ENCODE data around the gene UBIAD1.

UBIAD1 gene

DNA sequence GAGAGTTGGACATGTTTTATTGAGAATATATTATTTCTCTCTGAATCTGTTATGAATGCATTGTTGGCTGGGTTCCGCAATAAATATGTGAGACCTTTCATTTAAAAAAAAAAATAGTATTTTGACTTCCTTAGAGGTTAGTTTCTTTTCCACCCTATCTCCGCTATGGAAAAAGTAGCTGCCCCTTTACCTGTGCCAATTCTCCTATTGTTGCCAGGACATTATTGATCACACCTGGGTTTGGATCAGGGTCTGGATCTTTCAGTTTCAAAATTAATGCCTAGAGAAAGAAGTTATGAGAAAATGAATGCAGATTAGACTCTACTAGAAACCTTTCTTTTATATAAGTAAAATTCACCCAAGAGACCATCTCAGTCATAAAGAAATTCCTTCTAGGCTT, 39.8 kb upstream of the UBIAD1 start:
- H3K27ac ChIP-seq (ENCODE audit: low read length) = no peak overlapping the region
- H3K4me1 ChIP-seq (ENCODE audit: insufficient read depth, low read length) = no peaks in the 10 kb centered on the region
- no peaks in the 10 kb centered on the region for H3K27me3 ChIP-seq (ENCODE audit: insufficient read depth, low read length, poor library complexity)
- H4K20me1 ChIP-seq (ENCODE audit: insufficient read depth, low read length) = no peaks in the 10 kb centered on the region
- TF ChIP-seq, protein P1, sequence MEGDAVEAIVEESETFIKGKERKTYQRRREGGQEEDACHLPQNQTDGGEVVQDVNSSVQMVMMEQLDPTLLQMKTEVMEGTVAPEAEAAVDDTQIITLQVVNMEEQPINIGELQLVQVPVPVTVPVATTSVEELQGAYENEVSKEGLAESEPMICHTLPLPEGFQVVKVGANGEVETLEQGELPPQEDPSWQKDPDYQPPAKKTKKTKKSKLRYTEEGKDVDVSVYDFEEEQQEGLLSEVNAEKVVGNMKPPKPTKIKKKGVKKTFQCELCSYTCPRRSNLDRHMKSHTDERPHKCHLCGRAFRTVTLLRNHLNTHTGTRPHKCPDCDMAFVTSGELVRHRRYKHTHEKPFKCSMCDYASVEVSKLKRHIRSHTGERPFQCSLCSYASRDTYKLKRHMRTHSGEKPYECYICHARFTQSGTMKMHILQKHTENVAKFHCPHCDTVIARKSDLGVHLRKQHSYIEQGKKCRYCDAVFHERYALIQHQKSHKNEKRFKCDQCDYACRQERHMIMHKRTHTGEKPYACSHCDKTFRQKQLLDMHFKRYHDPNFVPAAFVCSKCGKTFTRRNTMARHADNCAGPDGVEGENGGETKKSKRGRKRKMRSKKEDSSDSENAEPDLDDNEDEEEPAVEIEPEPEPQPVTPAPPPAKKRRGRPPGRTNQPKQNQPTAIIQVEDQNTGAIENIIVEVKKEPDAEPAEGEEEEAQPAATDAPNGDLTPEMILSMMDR (IDR thresholded peaks at IDR 0.05; ENCODE audit: borderline replicate concordance, extremely low read depth, low read length, poor library complexity, severe bottlenecking) = no peak
- no peak for TF ChIP-seq EZH2 (IDR thresholded peaks at IDR 0.05; ENCODE audit: borderline replicate concordance, low read depth, low read length, severe bottlenecking)
- H3K9ac ChIP-seq (ENCODE audit: low read depth, low read length) = no peak overlapping the region
- H2AFZ ChIP-seq (ENCODE audit: low read depth, low read length) = no peak overlapping the region
- DNase-seq (no peak), ATAC-seq (ENCODE audit: insufficient read depth, low read depth) (no peak)
- H3K9me3 ChIP-seq (ENCODE audit: insufficient read depth, low read length, severe bottlenecking) = no peaks in the 10 kb centered on the region
- no peak overlapping the region for H3K4me2 ChIP-seq (ENCODE audit: insufficient read depth, low read length)
- peaks cover 95% of the 10 kb centered on the region for H3K36me3 ChIP-seq (ENCODE audit: insufficient read depth, low read length)
- no peak overlapping the region for H3K4me3 ChIP-seq (ENCODE audit: low read depth in 1 of 2, low read length in 2 of 2)
- no peaks in the 10 kb centered on the region for H3K79me2 ChIP-seq (ENCODE audit: insufficient read depth, low read length)

DNA sequence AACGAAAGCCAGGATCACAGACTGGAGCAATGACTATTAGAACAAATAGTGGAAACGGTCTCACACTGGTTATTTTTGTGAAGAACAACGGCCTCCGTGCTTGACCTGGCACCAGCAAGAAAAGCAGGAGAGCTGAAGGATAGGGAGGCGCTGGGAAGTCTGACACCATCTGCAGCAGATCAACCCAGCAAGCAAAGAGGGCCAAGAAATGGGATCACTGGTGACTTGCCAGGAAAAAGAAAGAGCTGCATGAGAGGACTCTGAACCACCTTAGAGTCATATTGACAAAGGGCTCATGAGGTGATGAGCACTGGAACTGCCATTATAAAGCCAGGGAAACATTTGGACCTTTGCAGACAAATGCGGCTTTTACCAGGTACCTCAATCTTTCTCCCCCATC, 35.6 kb upstream of the UBIAD1 start:
- no peaks in the 10 kb centered on the region for H3K9me3 ChIP-seq (ENCODE audit: insufficient read depth, low read length, severe bottlenecking)
- no peak overlapping the region for H3K27ac ChIP-seq (ENCODE audit: low read length)
- no peak overlapping the region for H3K4me2 ChIP-seq (ENCODE audit: insufficient read depth, low read length)
- H3K4me3 ChIP-seq (ENCODE audit: low read depth in 1 of 2, low read length in 2 of 2) = no peak overlapping the region
- DNase-seq = no peak
- peaks cover 89% of the 10 kb centered on the region for H3K36me3 ChIP-seq (ENCODE audit: insufficient read depth, low read length)
- no peaks in the 10 kb centered on the region for H3K4me1 ChIP-seq (ENCODE audit: insufficient read depth, low read length)
- H3K27me3 ChIP-seq (ENCODE audit: insufficient read depth, low read length, poor library complexity) = no peaks in the 10 kb centered on the region
- ATAC-seq (ENCODE audit: insufficient read depth, low read depth) = no peak
- H2AFZ ChIP-seq (ENCODE audit: low read depth, low read length) = no peak overlapping the region
- H3K9ac ChIP-seq (ENCODE audit: low read depth, low read length) = no peak overlapping the region
- H3K79me2 ChIP-seq (ENCODE audit: insufficient read depth, low read length) = no peaks in the 10 kb centered on the region
- TF ChIP-seq, protein P1 (IDR thresholded peaks at IDR 0.05; ENCODE audit: borderline replicate concordance, extremely low read depth, low read length, poor library complexity, severe bottlenecking) = no peak
- TF ChIP-seq EZH2 (IDR thresholded peaks at IDR 0.05; ENCODE audit: borderline replicate concordance, low read depth, low read length, severe bottlenecking) = no peak
- peaks cover 5% of the 10 kb centered on the region; the same call in 1 of the 2 replicates for H4K20me1 ChIP-seq (ENCODE audit: insufficient read depth, low read length)

DNA sequence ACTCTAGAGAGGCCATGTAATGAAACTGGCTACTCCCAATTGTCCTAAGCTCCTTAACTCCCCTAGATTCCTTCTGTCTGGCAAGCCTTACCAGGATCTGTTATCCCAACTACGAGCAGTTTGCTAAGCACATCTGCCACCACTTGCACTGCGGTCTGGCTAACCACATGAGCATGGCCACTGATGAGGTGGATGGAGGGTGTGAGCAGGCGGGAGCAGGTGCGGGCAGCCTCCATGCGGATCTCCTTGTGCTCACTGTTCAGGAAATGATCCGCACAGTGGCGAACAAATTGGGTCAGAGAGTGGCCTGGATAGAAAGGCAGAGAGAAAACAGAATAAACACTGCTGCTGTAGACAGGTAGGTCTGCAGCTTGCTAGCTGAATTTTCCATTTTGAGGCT, 34.7 kb upstream of the UBIAD1 start:
- Histone ChIP-seq H3K36me3 (ENCODE audit: insufficient read depth, low read length) (peaks cover 89% of the 10 kb centered on the region), H3K4me2 (ENCODE audit: insufficient read depth, low read length) (no peak overlapping the region), H3K9ac (ENCODE audit: low read depth, low read length) (no peak overlapping the region), H3K27me3 (ENCODE audit: insufficient read depth, low read length, poor library complexity) (no peaks in the 10 kb centered on the region), H3K27ac (ENCODE audit: low read length) (no peak overlapping the region), H2AFZ (ENCODE audit: low read depth, low read length) (no peak overlapping the region), H3K9me3 (ENCODE audit: insufficient read depth, low read length, severe bottlenecking) (no peaks in the 10 kb centered on the region), H3K79me2 (ENCODE audit: insufficient read depth, low read length) (no peaks in the 10 kb centered on the region), H3K4me1 (ENCODE audit: insufficient read depth, low read length) (no peaks in the 10 kb centered on the region), H3K4me3 (ENCODE audit: low read depth in 1 of 2, low read length in 2 of 2) (no peak overlapping the region), H4K20me1 (ENCODE audit: insufficient read depth, low read length) (peaks cover 5% of the 10 kb centered on the region; the same call in 1 of the 2 replicates)
- no peak for ATAC-seq (ENCODE audit: insufficient read depth, low read depth)
- no peak for DNase-seq
- no peak for TF ChIP-seq EZH2 (IDR thresholded peaks at IDR 0.05; ENCODE audit: borderline replicate concordance, low read depth, low read length, severe bottlenecking)
- TF ChIP-seq, protein P1 (IDR thresholded peaks at IDR 0.05; ENCODE audit: borderline replicate concordance, extremely low read depth, low read length, poor library complexity, severe bottlenecking) = no peak

DNA sequence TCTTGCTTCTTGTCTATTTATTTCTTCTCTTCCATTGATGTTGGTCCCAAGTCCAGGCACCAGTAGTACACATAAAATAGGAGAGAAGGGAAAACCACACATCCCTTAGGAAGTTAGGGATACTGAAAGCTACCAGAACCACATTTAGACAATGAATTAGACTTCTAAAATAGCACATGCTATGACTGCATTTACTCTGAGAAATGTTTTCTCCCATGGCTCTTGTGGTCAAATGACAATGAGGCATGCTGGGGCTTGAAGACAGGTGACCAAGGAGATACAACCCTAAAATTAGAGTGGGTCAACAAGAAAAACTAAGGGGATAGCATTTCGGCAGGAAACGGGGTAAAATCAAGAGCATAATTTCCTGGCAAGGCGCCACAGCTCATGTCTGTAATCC, 27.8 kb upstream of the UBIAD1 start:
- Histone ChIP-seq H4K20me1 (ENCODE audit: insufficient read depth, low read length) (peaks cover 5% of the 10 kb centered on the region; the same call in 1 of the 2 replicates), H3K4me2 (ENCODE audit: insufficient read depth, low read length) (no peak overlapping the region), H3K27me3 (ENCODE audit: insufficient read depth, low read length, poor library complexity) (no peaks in the 10 kb centered on the region), H3K9me3 (ENCODE audit: insufficient read depth, low read length, severe bottlenecking) (no peaks in the 10 kb centered on the region), H3K4me1 (ENCODE audit: insufficient read depth, low read length) (no peaks in the 10 kb centered on the region), H3K27ac (ENCODE audit: low read length) (no peak overlapping the region), H3K36me3 (ENCODE audit: insufficient read depth, low read length) (peaks cover 79% of the 10 kb centered on the region), H3K4me3 (ENCODE audit: low read depth in 1 of 2, low read length in 2 of 2) (no peak overlapping the region), H3K9ac (ENCODE audit: low read depth, low read length) (no peak overlapping the region), H3K79me2 (ENCODE audit: insufficient read depth, low read length) (no peaks in the 10 kb centered on the region), H2AFZ (ENCODE audit: low read depth, low read length) (no peak overlapping the region)
- ATAC-seq (ENCODE audit: insufficient read depth, low read depth) = no peak
- TF ChIP-seq EZH2 (IDR thresholded peaks at IDR 0.05; ENCODE audit: borderline replicate concordance, low read depth, low read length, severe bottlenecking) = no peak
- TF ChIP-seq, protein P1 (IDR thresholded peaks at IDR 0.05; ENCODE audit: borderline replicate concordance, extremely low read depth, low read length, poor library complexity, severe bottlenecking) = no peak
- no peak for DNase-seq

Data from DND-41 (cell line).